Trophoblast cell (in vitro differentiated cells and primary cell): ENCODE results near the gene RRP9. TPM values are rescaled to one million over a fixed set of nuclear protein-coding genes. Genes with fewer than 3 reads are reported as not detected.
"Not testable (repeated sequence)": the region's sequence is repeated elsewhere in the genome, so short reads cannot be mapped to it uniquely, and the experiment has no call there.

Experiments
- DNase-seq, 2 donors: peaks; one replicate each; pipeline ENCODE4 v3.0.0-alpha.2; 2016
- H2AFZ ChIP-seq: 2 replicates; pipeline ENCODE4 v1.6.1; 2013; ENCODE audit warnings: low read length, moderate library complexity, mild to moderate bottlenecking; ENCODE audit not compliant: insufficient read depth, poor library complexity
- H2AK5ac ChIP-seq: 2 replicates; pipeline ENCODE4 v1.6.1; 2013; ENCODE audit warnings: mild to moderate bottlenecking, low read length
- H2BK120ac ChIP-seq: 2 replicates; pipeline ENCODE4 v1.6.1; 2013; ENCODE audit warnings: low read length, mild to moderate bottlenecking, moderate library complexity; ENCODE audit not compliant: insufficient read depth, poor library complexity
- H2BK12ac ChIP-seq: 2 replicates; pipeline ENCODE4 v1.6.1; 2013; ENCODE audit warnings: mild to moderate bottlenecking, low read length, moderate library complexity
- H2BK5ac ChIP-seq: 2 replicates; pipeline ENCODE4 v1.6.1; 2013; ENCODE audit warnings: low read length, low read depth, moderate library complexity, mild to moderate bottlenecking; ENCODE audit not compliant: poor library complexity
- H3K14ac ChIP-seq: 2 replicates; pipeline ENCODE4 v1.6.1; 2013; ENCODE audit warnings: mild to moderate bottlenecking, low read length
- H3K18ac ChIP-seq: 2 replicates; pipeline ENCODE4 v1.6.1; 2013; ENCODE audit warnings: mild to moderate bottlenecking, low read length
- H3K23ac ChIP-seq: 2 replicates; pipeline ENCODE4 v1.6.1; 2013; ENCODE audit warnings: low read length
- H3K27ac ChIP-seq: 2 replicates; pipeline ENCODE4 v1.5.1; 2013; ENCODE audit warnings: low read depth, mild to moderate bottlenecking, inconsistent platforms, low read length, moderate library complexity
- H3K27me3 ChIP-seq: 2 replicates; pipeline ENCODE4 v1.6.1; 2013; ENCODE audit warnings: inconsistent platforms, mild to moderate bottlenecking, low read length, moderate library complexity; ENCODE audit not compliant: insufficient read depth
- H3K36me3 ChIP-seq, 2 experiments: 1 replicate in 1 of 2; 2 replicates in 1 of 2; pipeline ENCODE4 v1.6.1; 2013; ENCODE audit warnings: low read length in 2 of 2, mild to moderate bottlenecking in 2 of 2, moderate library complexity in 1 of 2; ENCODE audit not compliant: insufficient read depth in 2 of 2, control insufficient read depth in 1 of 2
- H3K4ac ChIP-seq: 2 replicates; pipeline ENCODE4 v1.6.1; 2013; ENCODE audit warnings: low read depth, mild to moderate bottlenecking, low read length, moderate library complexity
- H3K4me1 ChIP-seq, 2 experiments: 1 replicate in 1 of 2; 2 replicates in 1 of 2; pipeline ENCODE4 v1.6.1; 2013; ENCODE audit warnings: low read length in 2 of 2, mild to moderate bottlenecking in 2 of 2, moderate library complexity in 1 of 2; ENCODE audit not compliant: insufficient read depth in 2 of 2, control insufficient read depth in 1 of 2
- H3K4me2 ChIP-seq: 2 replicates; pipeline ENCODE4 v1.6.1; 2013; ENCODE audit warnings: inconsistent platforms, mild to moderate bottlenecking, low read length, moderate library complexity
- H3K4me3 ChIP-seq: 2 replicates; pipeline ENCODE4 v1.5.1; 2013; ENCODE audit warnings: mild to moderate bottlenecking, low read depth, low read length, inconsistent platforms
- H3K79me1 ChIP-seq: one replicate; pipeline ENCODE4 v1.6.1; 2013; ENCODE audit warnings: low read length
- H3K79me2 ChIP-seq: 2 replicates; pipeline ENCODE4 v1.6.1; 2013; ENCODE audit warnings: low read length, mild to moderate bottlenecking; ENCODE audit not compliant: control insufficient read depth, insufficient read depth, poor library complexity
- H3K9ac ChIP-seq: 2 replicates; pipeline ENCODE4 v1.6.1; 2013; ENCODE audit warnings: mild to moderate bottlenecking, low read length
- H3K9me3 ChIP-seq: 2 replicates; pipeline ENCODE4 v1.6.1; 2013; ENCODE audit warnings: low read depth, mild to moderate bottlenecking, control low read depth, inconsistent platforms, low read length; ENCODE audit not compliant: insufficient read depth
- H4K12ac ChIP-seq: 2 replicates; pipeline ENCODE4 v1.6.1; 2013; ENCODE audit warnings: low read depth, mild to moderate bottlenecking, low read length, moderate library complexity
- H4K8ac ChIP-seq: 2 replicates; pipeline ENCODE4 v1.6.1; 2013; ENCODE audit warnings: low read depth, mild to moderate bottlenecking, low read length, moderate library complexity
- H4K91ac ChIP-seq: one replicate; pipeline ENCODE4 v1.6.1; 2013; ENCODE audit warnings: low read depth, mild to moderate bottlenecking, low read length, moderate library complexity
- WGBS: extraction: QIAGEN DNeasy Blood & Tissue Kit; methylation state at CpG from one replicate; pipeline ENCODE4 v1.1.7; 2013; ENCODE audit warnings: missing lambda C conversion rate; ENCODE audit not compliant: insufficient read length, insufficient coverage; ENCODE audit errors: extremely low coverage; 5-methylcytosine and 5-hydroxymethylcytosine counted together
- polyA plus RNA-seq: library from polyadenylated mRNA; stranded (reverse); fragments of 200-250 nt; gene quantifications from 2 replicates; pipeline ENCODE4 v1.2.3, GENCODE V29; 2013

RRP9 gene, protein sequence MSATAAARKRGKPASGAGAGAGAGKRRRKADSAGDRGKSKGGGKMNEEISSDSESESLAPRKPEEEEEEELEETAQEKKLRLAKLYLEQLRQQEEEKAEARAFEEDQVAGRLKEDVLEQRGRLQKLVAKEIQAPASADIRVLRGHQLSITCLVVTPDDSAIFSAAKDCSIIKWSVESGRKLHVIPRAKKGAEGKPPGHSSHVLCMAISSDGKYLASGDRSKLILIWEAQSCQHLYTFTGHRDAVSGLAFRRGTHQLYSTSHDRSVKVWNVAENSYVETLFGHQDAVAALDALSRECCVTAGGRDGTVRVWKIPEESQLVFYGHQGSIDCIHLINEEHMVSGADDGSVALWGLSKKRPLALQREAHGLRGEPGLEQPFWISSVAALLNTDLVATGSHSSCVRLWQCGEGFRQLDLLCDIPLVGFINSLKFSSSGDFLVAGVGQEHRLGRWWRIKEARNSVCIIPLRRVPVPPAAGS
- polyA plus RNA-seq, result 7.4 and 7.8 TPM in 2 replicates

DNA sequence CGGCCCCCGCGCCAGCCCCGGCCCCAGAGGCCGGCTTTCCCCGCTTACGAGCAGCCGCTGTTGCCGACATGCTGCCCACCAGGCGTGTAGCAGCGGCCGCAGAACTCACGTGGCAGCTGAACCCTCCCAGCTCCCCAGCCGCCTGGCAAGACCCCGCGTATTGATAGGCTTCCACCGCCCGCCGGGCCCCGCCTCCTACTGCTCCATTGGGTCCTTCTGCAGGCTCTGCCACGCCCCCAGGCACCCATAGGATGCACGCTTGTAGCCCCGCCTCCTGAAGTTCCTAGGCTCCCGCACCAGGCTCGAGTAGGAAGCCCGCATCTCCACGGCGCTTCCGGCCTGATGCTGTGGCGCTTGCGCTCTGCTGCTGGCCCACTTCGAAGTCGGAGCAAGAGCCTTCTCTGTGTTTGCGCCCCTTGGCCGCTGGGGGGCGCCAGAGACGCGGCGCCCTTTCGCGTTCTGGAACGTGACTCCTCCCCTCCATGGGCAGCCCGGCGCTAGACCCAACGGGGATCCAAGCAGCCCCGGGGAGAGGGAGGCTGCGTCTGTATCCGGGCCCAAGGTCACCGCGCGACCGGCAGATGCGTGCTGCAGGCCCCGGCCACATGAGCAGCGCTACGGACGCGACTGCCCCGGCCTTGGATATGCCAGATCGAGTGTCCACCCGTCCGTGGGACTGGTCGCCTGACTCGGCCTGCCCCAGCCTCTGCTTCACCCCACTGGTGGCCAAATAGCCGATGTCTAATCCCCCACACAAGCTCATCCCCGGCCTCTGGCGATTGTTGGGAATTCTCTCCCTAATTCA is at the start of gene RRP9, which contains the start of gene PARP3:
Gene RRP9 (minus strand): TSS at position 107 of the 805 bp plus-strand sequence. CDS start 37 bp downstream, at position 70.
Gene PARP3 (plus strand): TSS at position 566 of the 805 bp plus-strand sequence. CDS start 993 bp downstream, outside the sequence.
- Histone ChIP-seq H3K23ac (peak within 1 kb of the TSS; percentile 14), H3K9me3 (no peaks in the 10 kb centered on the region), H3K18ac (peak within 1 kb of the TSS; percentile 36), H3K27ac (no peak within 1 kb of the TSS), H3K4me1 (peaks cover 12 to 14% of the 10 kb centered on the region in 2 experiments), H3K79me1 (peaks cover 5% of the 10 kb centered on the region), H3K4me3 (peak within 1 kb of the TSS; percentile 83), H2AK5ac (no peak within 1 kb of the TSS), H4K91ac (peak within 1 kb of the TSS; percentile 64), H3K4me2 (peak within 1 kb of the TSS; percentile 96), H2BK12ac (no peak within 1 kb of the TSS), H2AFZ (peak within 1 kb of the TSS; percentile 92), H2BK5ac (peak within 1 kb of the TSS; percentile 24), H3K9ac (peak within 1 kb of the TSS; percentile 80), H3K14ac (peak within 1 kb of the TSS; percentile 80), H4K12ac (peak within 1 kb of the TSS; percentile 55), H2BK120ac (peak within 1 kb of the TSS; percentile 36), H4K8ac (peak within 1 kb of the TSS; percentile 90), H3K27me3 (no peaks in the 10 kb centered on the region), H3K79me2 (peaks cover 4% of the 10 kb centered on the region), H3K4ac (peak within 1 kb of the TSS; percentile 22), H3K36me3 (peaks cover 13 to 14% of the 10 kb centered on the region in 2 experiments)
- peak; percentile 100 for DNase-seq
- no CpG with 5 or more reads among the region's 67 CpGs for WGBS

DNA sequence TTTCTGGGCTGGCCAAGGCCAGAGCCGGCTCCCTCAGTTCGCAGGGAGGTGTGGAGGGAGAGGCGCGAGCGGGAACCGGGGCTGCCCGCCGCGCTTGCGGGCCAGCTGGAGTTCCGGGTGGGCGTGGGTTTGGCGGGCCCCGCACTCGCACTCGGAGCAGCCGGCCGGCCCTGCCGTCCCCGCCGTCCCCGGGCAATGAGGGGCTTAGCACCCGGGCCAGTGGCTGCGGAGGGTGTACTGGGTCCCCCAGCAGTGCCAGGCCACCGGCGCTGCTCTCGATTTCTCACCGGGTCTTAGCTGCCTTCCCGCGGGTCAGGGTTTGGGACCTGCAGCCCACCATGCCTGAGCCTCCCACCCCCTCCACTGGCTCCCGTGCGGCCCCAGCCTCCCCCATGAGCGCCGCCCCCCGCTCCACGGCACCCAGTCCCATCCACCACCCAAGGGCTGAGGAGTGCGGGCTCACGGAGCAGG is 48.8 kb upstream of the RRP9 start:
- not testable (repeated sequence) for H4K8ac ChIP-seq, H2AK5ac ChIP-seq, H4K12ac ChIP-seq, H3K4me3 ChIP-seq, H3K14ac ChIP-seq, H3K23ac ChIP-seq, H3K4ac ChIP-seq, H2BK12ac ChIP-seq, H3K9ac ChIP-seq, H3K9me3 ChIP-seq, H3K27me3 ChIP-seq, H4K91ac ChIP-seq, H2AFZ ChIP-seq, H3K79me1 ChIP-seq, H2BK5ac ChIP-seq, H2BK120ac ChIP-seq, DNase-seq, H3K4me2 ChIP-seq, H3K18ac ChIP-seq, H3K27ac ChIP-seq
- WGBS, result no CpG with 5 or more reads among the region's 38 CpGs
- peaks cover 11 to 13% of the 10 kb centered on the region in 2 experiments for H3K4me1 ChIP-seq
- peaks cover 10% of the 10 kb centered on the region for H3K79me2 ChIP-seq
- H3K36me3 ChIP-seq, result peaks cover 32 to 35% of the 10 kb centered on the region in 2 experiments

DNA sequence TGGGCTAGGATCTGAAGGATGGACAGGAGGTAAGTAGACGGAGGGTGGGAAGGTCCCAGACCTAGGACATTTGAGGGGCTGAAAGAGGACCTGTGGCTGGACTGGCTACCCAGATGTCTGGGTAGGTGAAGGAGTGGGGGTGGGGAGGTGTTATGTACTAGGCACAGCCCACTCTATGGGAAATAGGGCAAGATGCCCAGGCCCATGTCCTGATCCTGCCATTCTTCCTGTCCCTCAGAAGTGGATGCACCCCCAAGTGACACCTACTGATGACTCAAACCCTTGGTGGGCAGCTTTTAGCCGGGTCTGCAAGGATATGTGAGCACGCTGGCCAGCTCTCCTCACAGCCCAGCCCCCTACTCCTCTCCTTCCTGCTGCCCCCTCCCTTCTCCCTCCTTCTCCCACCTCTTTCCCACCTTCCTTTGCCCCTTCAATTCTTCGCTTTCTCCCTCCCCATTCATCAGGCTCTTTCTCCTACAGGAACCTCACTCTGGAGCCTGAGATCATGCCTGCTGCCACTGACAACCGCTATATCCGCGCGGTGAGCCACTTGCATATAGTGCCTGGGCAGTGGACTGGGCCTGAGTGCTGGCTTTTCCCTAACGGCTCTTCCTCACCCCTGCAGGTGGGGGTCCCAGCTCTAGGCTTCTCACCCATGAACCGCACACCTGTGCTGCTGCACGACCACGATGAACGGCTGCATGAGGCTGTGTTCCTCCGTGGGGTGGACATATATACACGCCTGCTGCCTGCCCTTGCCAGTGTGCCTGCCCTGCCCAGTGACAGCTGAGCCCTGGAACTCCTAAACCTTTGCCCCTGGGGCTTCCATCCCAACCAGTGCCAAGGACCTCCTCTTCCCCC is 46.8 kb upstream of the RRP9 start:
- Histone ChIP-seq H2BK5ac (no peak overlapping the region), H2BK12ac (no peak overlapping the region), H3K36me3 (peaks cover 20 to 23% of the 10 kb centered on the region in 2 experiments), H3K79me2 (no peaks in the 10 kb centered on the region), H4K12ac (no peak overlapping the region), H4K8ac (no peak overlapping the region), H3K23ac (no peak overlapping the region), H3K14ac (no peak overlapping the region), H3K4ac (no peak overlapping the region), H3K27ac (no peak overlapping the region), H3K4me2 (no peak overlapping the region), H2BK120ac (no peak overlapping the region), H2AFZ (no peak overlapping the region), H3K4me3 (no peak overlapping the region), H3K27me3 (no peaks in the 10 kb centered on the region), H3K9me3 (no peaks in the 10 kb centered on the region), H3K9ac (no peak overlapping the region), H2AK5ac (no peak overlapping the region), H3K18ac (no peak overlapping the region), H4K91ac (no peak overlapping the region), H3K79me1 (peaks cover 3% of the 10 kb centered on the region), H3K4me1 (peaks cover 6 to 7% of the 10 kb centered on the region in 2 experiments)
- DNase-seq, result no peak
- WGBS, result no CpG with 5 or more reads among the region's 15 CpGs
